ENCODE results near the gene FTCD. TPM values are rescaled to one million over a fixed set of nuclear protein-coding genes. Genes with fewer than 3 reads are reported as not detected.
"Not testable (repeated sequence)": the region's sequence is repeated elsewhere in the genome, so short reads cannot be mapped to it uniquely, and the experiment has no call there.

FTCD gene
- total RNA-seq, 1 donor from 2014 or later = 0.83 TPM

- no peak for DNase-seq (ENCODE audit: low spot score)
- intact Hi-C loops (cut with DNase I) = loop anchor here (10.0 kb wide), 2 partner anchors 79 to 109 kb away; partner anchors contain the start of gene LSS
Measured at GRCh38 chr21:46145840-46146691, 9.3 kb downstream of the FTCD start.

- intact Hi-C loops (cut with DNase I) = loop anchor here (10.0 kb wide), 2 partner anchors 80 to 110 kb away; partner anchors contain the start of gene LSS
- DNase-seq (ENCODE audit: low spot score) = no peak
Measured at GRCh38 chr21:46145159-46145839, 10.1 kb downstream of the FTCD start.

- intact Hi-C loops (cut with DNase I) = loop anchor here (10.0 kb wide), 2 partner anchors 80 to 110 kb away; partner anchors contain the start of gene LSS
- no peak for DNase-seq (ENCODE audit: low spot score)
Measured at GRCh38 chr21:46144464-46145070, 10.8 kb downstream of the FTCD start.

GRCh38 chr21:46142582-46143473 is 12.6 kb downstream of the FTCD start:
- intact Hi-C loops (cut with DNase I) = loop anchor here (10.0 kb wide), 2 partner anchors 82 to 112 kb away; partner anchors contain the start of gene LSS

GRCh38 chr21:46141767-46142581 is 13.4 kb downstream of the FTCD start:
- intact Hi-C loops (cut with DNase I) = loop anchor here (10.0 kb wide), 2 partner anchors 83 to 113 kb away; partner anchors contain the start of gene LSS
- no peak for DNase-seq (ENCODE audit: low spot score)

More at GRCh38 chr21:46142582-46143473, 12.6 kb downstream of the FTCD start:
- DNase-seq (ENCODE audit: low spot score) = no peak

GRCh38 chr21:46140352-46141003 is 14.9 kb downstream of the FTCD start:
- intact Hi-C loops (cut with DNase I) = loop anchor here (10.0 kb wide), 2 partner anchors 84 to 114 kb away; partner anchors contain the start of gene LSS
- DNase-seq (ENCODE audit: low spot score) = not testable (repeated sequence)

- no peak for DNase-seq (ENCODE audit: low spot score)
- intact Hi-C loops (cut with DNase I) = loop anchor here (10.0 kb wide), 2 partner anchors 85 to 115 kb away; partner anchors contain the start of gene LSS
Measured at GRCh38 chr21:46139686-46140085, 15.7 kb downstream of the FTCD start.

GRCh38 chr21:46138383-46138970 is 16.9 kb downstream of the FTCD start:
- intact Hi-C loops (cut with DNase I) = no loop called here
- DNase-seq (ENCODE audit: low spot score) = no peak

- intact Hi-C loops (cut with DNase I) = no loop called here
- no peak for DNase-seq (ENCODE audit: low spot score)
Measured at GRCh38 chr21:46137908-46138307, 17.5 kb downstream of the FTCD start.

- no peak for DNase-seq (ENCODE audit: low spot score)
- intact Hi-C loops (cut with DNase I) = loop anchor here (1.0 kb wide), 1 partner anchor 42 kb away; no protein-coding TSS in a partner anchor
Measured at GRCh38 chr21:46136739-46137349, 18.5 kb downstream of the FTCD start.

- intact Hi-C loops (cut with DNase I) = loop anchor here (1.0 kb wide), 1 partner anchor 41 kb away; no protein-coding TSS in a partner anchor
- DNase-seq (ENCODE audit: low spot score) = no peak
Measured at GRCh38 chr21:46135782-46136395, 19.5 kb downstream of the FTCD start.

GRCh38 chr21:46131838-46132651 is 23.3 kb downstream of the FTCD start:
- DNase-seq (ENCODE audit: low spot score) = no peak
- intact Hi-C loops (cut with DNase I) = no loop called here

GRCh38 chr21:46131588-46131837 is 23.9 kb downstream of the FTCD start:
- intact Hi-C loops (cut with DNase I) = no loop called here
- DNase-seq (ENCODE audit: low spot score) = no peak

- DNase-seq (ENCODE audit: low spot score) = no peak
- intact Hi-C loops (cut with DNase I) = no loop called here
Measured at GRCh38 chr21:46130831-46131587, 24.4 kb downstream of the FTCD start.

Data from cardiac septum (tissue), 1 donor.